Mesendoderm (in vitro differentiated cells): ENCODE measurements around the gene ARHGEF4.

Experiments used
- DNase-seq: peaks from one replicate; pipeline ENCODE4 v3.0.0; 2013
- H2AK5ac ChIP-seq: 2 replicates; pipeline ENCODE4 v1.6.1; 2013; ENCODE audit warnings: low read length, inconsistent platforms
- H2BK120ac ChIP-seq: 2 replicates; pipeline ENCODE4 v1.6.1; 2013; ENCODE audit warnings: low read depth, mild to moderate bottlenecking, low read length, moderate library complexity, mixed read lengths
- H2BK15ac ChIP-seq: replicated peaks from 2 replicates; pipeline ENCODE4 v1.6.1; 2013; ENCODE audit warnings: low read depth, mild to moderate bottlenecking, moderate library complexity
- H2BK5ac ChIP-seq: 2 replicates; pipeline ENCODE4 v1.6.1; 2013; ENCODE audit warnings: low read length, inconsistent platforms
- H3K18ac ChIP-seq: 2 replicates; pipeline ENCODE4 v1.6.1; 2013; ENCODE audit warnings: mild to moderate bottlenecking, low read length, mixed read lengths
- H3K23ac ChIP-seq: one replicate; pipeline ENCODE4 v1.6.1; 2013; ENCODE audit warnings: low read length
- H3K27ac ChIP-seq: 2 replicates; pipeline ENCODE4 v1.5.1; 2013; ENCODE audit warnings: low read depth, mild to moderate bottlenecking, inconsistent platforms, low read length, moderate library complexity
- H3K27me3 ChIP-seq: 2 replicates; pipeline ENCODE4 v1.6.1; 2013; ENCODE audit warnings: low read length, control low read depth, mild to moderate bottlenecking, inconsistent platforms; ENCODE audit not compliant: insufficient read depth, poor library complexity
- H3K36me3 ChIP-seq: 2 replicates; pipeline ENCODE4 v1.6.1; 2013; ENCODE audit warnings: low read length, inconsistent platforms; ENCODE audit not compliant: control insufficient read depth, insufficient read depth
- H3K4ac ChIP-seq: one replicate; pipeline ENCODE4 v1.6.1; 2013; ENCODE audit warnings: low read depth, mild to moderate bottlenecking, low read length, moderate library complexity
- H3K4me1 ChIP-seq: 2 replicates; pipeline ENCODE4 v1.6.1; 2013; ENCODE audit warnings: low read depth, low read length, inconsistent platforms; ENCODE audit not compliant: control insufficient read depth
- H3K4me2 ChIP-seq: 2 replicates; pipeline ENCODE4 v1.6.1; 2013; ENCODE audit warnings: low read length
- H3K4me3 ChIP-seq: 2 replicates; pipeline ENCODE4 v1.5.1; 2013; ENCODE audit warnings: mild to moderate bottlenecking, low read length
- H3K56ac ChIP-seq: one replicate; pipeline ENCODE4 v1.6.1; 2013; ENCODE audit warnings: low read length
- H3K79me1 ChIP-seq: 2 replicates; pipeline ENCODE4 v1.6.1; 2013; ENCODE audit warnings: low read length, inconsistent platforms
- H3K79me2 ChIP-seq: 2 replicates; pipeline ENCODE4 v1.6.1; 2013; ENCODE audit warnings: mild to moderate bottlenecking, low read length; ENCODE audit not compliant: control insufficient read depth, insufficient read depth
- H3K9ac ChIP-seq: 2 replicates; pipeline ENCODE4 v1.6.1; 2013; ENCODE audit warnings: low read length, inconsistent platforms
- H4K5ac ChIP-seq: one replicate; pipeline ENCODE4 v1.6.1; 2013; ENCODE audit warnings: low read length
- H4K8ac ChIP-seq: one replicate; pipeline ENCODE4 v1.6.1; 2013; ENCODE audit warnings: low read depth, mild to moderate bottlenecking, control low read depth, low read length, moderate library complexity
- WGBS: extraction: QIAGEN DNeasy Blood & Tissue Kit; methylation state at CpG from one replicate; pipeline ENCODE4 v1.1.7; 2013; ENCODE audit warnings: low lambda C conversion rate, missing lambda C conversion rate; ENCODE audit not compliant: insufficient coverage; ENCODE audit errors: extremely low coverage; 5-methylcytosine and 5-hydroxymethylcytosine counted together

The ARHGEF4 gene

GRCh38 chr2:130837811-130838565 lies 1.3 kb downstream of the ARHGEF4 start:
- Histone ChIP-seq H3K79me2 (no peaks in the 10 kb centered on the region), H2BK5ac (no peak overlapping the region), H3K27ac (no peak overlapping the region), H3K27me3 (peaks cover 7% of the 10 kb centered on the region), H2AK5ac (no peak overlapping the region), H3K18ac (no peak overlapping the region), H2BK15ac (no peak overlapping the region), H3K4ac (no peak overlapping the region), H4K8ac (no peak overlapping the region), H4K5ac (no peak overlapping the region), H3K23ac (peak overlapping the region; percentile 89), H3K36me3 (no peaks in the 10 kb centered on the region), H3K79me1 (no peaks in the 10 kb centered on the region), H3K4me1 (no peaks in the 10 kb centered on the region), H3K4me2 (no peak overlapping the region), H2BK120ac (no peak overlapping the region), H3K4me3 (no peak overlapping the region), H3K9ac (no peak overlapping the region), H3K56ac (no peak overlapping the region)
- no CpG with 5 or more reads among the region's 28 CpGs for WGBS
- no peak for DNase-seq

GRCh38 chr2:130839011-130839780 lies 2.5 kb downstream of the ARHGEF4 start:
- Histone ChIP-seq H2BK120ac (no peak overlapping the region), H4K5ac (no peak overlapping the region), H3K27ac (no peak overlapping the region), H3K4me2 (no peak overlapping the region), H3K56ac (no peak overlapping the region), H3K79me1 (no peaks in the 10 kb centered on the region), H3K36me3 (no peaks in the 10 kb centered on the region), H3K9ac (no peak overlapping the region), H3K4ac (no peak overlapping the region), H3K4me1 (no peaks in the 10 kb centered on the region), H3K4me3 (no peak overlapping the region), H4K8ac (no peak overlapping the region), H2BK15ac (no peak overlapping the region), H3K79me2 (no peaks in the 10 kb centered on the region), H2BK5ac (no peak overlapping the region), H3K23ac (no peak overlapping the region), H2AK5ac (no peak overlapping the region), H3K27me3 (peaks cover 7% of the 10 kb centered on the region), H3K18ac (no peak overlapping the region)
- no CpG with 5 or more reads among the region's 16 CpGs for WGBS
- no peak for DNase-seq

- H3K27ac ChIP-seq = no peak overlapping the region
- no peaks in the 10 kb centered on the region for H3K36me3 ChIP-seq
- H3K79me1 ChIP-seq = no peaks in the 10 kb centered on the region
- H3K79me2 ChIP-seq = no peaks in the 10 kb centered on the region
- no peak for DNase-seq
- peaks cover 7% of the 10 kb centered on the region for H3K27me3 ChIP-seq
- H3K23ac ChIP-seq = no peak overlapping the region
- no peak overlapping the region for H3K4me3 ChIP-seq
- H4K8ac ChIP-seq = no peak overlapping the region
- H2BK120ac ChIP-seq = no peak overlapping the region
- no peak overlapping the region for H2BK15ac ChIP-seq
- no peak overlapping the region for H3K4ac ChIP-seq
- H3K4me2 ChIP-seq = no peak overlapping the region
- H3K18ac ChIP-seq = no peak overlapping the region
- no peak overlapping the region for H3K9ac ChIP-seq
- no CpG with 5 or more reads among the region's 8 CpGs for WGBS
- H2BK5ac ChIP-seq = no peak overlapping the region
- no peak overlapping the region for H4K5ac ChIP-seq
- H2AK5ac ChIP-seq = no peak overlapping the region
- no peaks in the 10 kb centered on the region for H3K4me1 ChIP-seq
- no peak overlapping the region for H3K56ac ChIP-seq
Measured at GRCh38 chr2:130840506-130840905, 3.8 kb downstream of the ARHGEF4 start.

GRCh38 chr2:130841741-130842365 lies 5.1 kb downstream of the ARHGEF4 start:
- Histone ChIP-seq H4K8ac (no peak overlapping the region), H3K9ac (no peak overlapping the region), H4K5ac (no peak overlapping the region), H2BK15ac (no peak overlapping the region), H3K18ac (no peak overlapping the region), H3K23ac (no peak overlapping the region), H3K56ac (no peak overlapping the region), H3K36me3 (no peaks in the 10 kb centered on the region), H2BK5ac (no peak overlapping the region), H3K79me1 (no peaks in the 10 kb centered on the region), H3K27ac (no peak overlapping the region), H3K4me1 (no peaks in the 10 kb centered on the region), H3K79me2 (no peaks in the 10 kb centered on the region), H3K4me3 (no peak overlapping the region), H3K27me3 (peaks cover 7% of the 10 kb centered on the region), H2BK120ac (no peak overlapping the region), H3K4me2 (no peak overlapping the region), H3K4ac (no peak overlapping the region), H2AK5ac (no peak overlapping the region)
- no CpG with 5 or more reads among the region's 6 CpGs for WGBS
- DNase-seq = no peak

GRCh38 chr2:130842770-130843169 lies 6.1 kb downstream of the ARHGEF4 start:
- Histone ChIP-seq H3K4ac (no peak overlapping the region), H3K18ac (no peak overlapping the region), H3K4me1 (no peaks in the 10 kb centered on the region), H3K4me2 (no peak overlapping the region), H3K9ac (no peak overlapping the region), H2BK5ac (no peak overlapping the region), H3K27ac (no peak overlapping the region), H3K79me1 (no peaks in the 10 kb centered on the region), H2BK120ac (no peak overlapping the region), H3K27me3 (peaks cover 3% of the 10 kb centered on the region), H2AK5ac (no peak overlapping the region), H4K8ac (no peak overlapping the region), H2BK15ac (no peak overlapping the region), H3K4me3 (no peak overlapping the region), H4K5ac (no peak overlapping the region), H3K79me2 (no peaks in the 10 kb centered on the region), H3K56ac (no peak overlapping the region), H3K36me3 (no peaks in the 10 kb centered on the region), H3K23ac (no peak overlapping the region)
- WGBS = no CpG with 5 or more reads among the region's 8 CpGs
- peak; percentile 48 for DNase-seq
